ENCODE data around the gene AMTN.
"Not testable (repeated sequence)": the region's sequence is repeated elsewhere in the genome, so short reads cannot be mapped to it uniquely, and the experiment has no call there.

The AMTN gene

GRCh38 chr4:70518269-70518668, at the start of gene AMTN:
AMTN (plus strand) TSS chr4:70518569; CDS start chr4:70518778, 209 bp downstream.
- no peak for DNase-seq

- DNase-seq = no peak
These were observed 46.5 kb upstream of the AMTN start, which contains the start of gene MUC7 for GRCh38 chr4:70471897-70472296. MUC7 (plus strand) TSS chr4:70472197; CDS start chr4:70474022, 1,825 bp downstream.

GRCh38 chr4:70473679-70474078, 44.7 kb upstream of the AMTN start:
- no peak for DNase-seq

GRCh38 chr4:70488748-70489147, 29.6 kb upstream of the AMTN start:
- DNase-seq = no peak

GRCh38 chr4:70496231-70496630, 22.1 kb upstream of the AMTN start:
- no peak for DNase-seq

GRCh38 chr4:70501838-70502237, 16.5 kb upstream of the AMTN start:
- not testable (repeated sequence) for DNase-seq

- DNase-seq = no peak
These were observed 13.6 kb upstream of the AMTN start for GRCh38 chr4:70504733-70505132.

- peak; percentile 54 for DNase-seq
These were observed 13.1 kb upstream of the AMTN start for GRCh38 chr4:70505151-70505748.

GRCh38 chr4:70508801-70509200, 9.6 kb upstream of the AMTN start:
- DNase-seq = no peak

GRCh38 chr4:70511365-70511764, 7.0 kb upstream of the AMTN start:
- DNase-seq = no peak

- DNase-seq = no peak
These were observed 2.8 kb upstream of the AMTN start for GRCh38 chr4:70515367-70516250.

- DNase-seq = no peak
These were observed 347 bp downstream of the AMTN start for GRCh38 chr4:70518716-70519115.

- no peak for DNase-seq
These were observed 4.3 kb downstream of the AMTN start for GRCh38 chr4:70522626-70523025.

GRCh38 chr4:70530997-70531396, 12.6 kb downstream of the AMTN start:
- DNase-seq = no peak

GRCh38 chr4:70531981-70532380, 13.6 kb downstream of the AMTN start:
- DNase-seq = peak; percentile 3

- DNase-seq = no peak
These were observed 14.8 kb downstream of the AMTN start for GRCh38 chr4:70533211-70533610.

- no peak for DNase-seq
These were observed 15.4 kb downstream of the AMTN start for GRCh38 chr4:70533791-70534190.

GRCh38 chr4:70534886-70535285, 16.5 kb downstream of the AMTN start:
- not testable (repeated sequence) for DNase-seq

- no peak for DNase-seq
These were observed 20.5 kb downstream of the AMTN start for GRCh38 chr4:70538869-70539268.

- peak; percentile 12 for DNase-seq
These were observed 26.0 kb downstream of the AMTN start for GRCh38 chr4:70544279-70544868.

- no peak for DNase-seq
These were observed 38.5 kb downstream of the AMTN start for GRCh38 chr4:70556856-70557255.

GRCh38 chr4:70559211-70559830, 41.0 kb downstream of the AMTN start:
- DNase-seq = peak; percentile 47

- DNase-seq = no peak
These were observed 41.6 kb downstream of the AMTN start for GRCh38 chr4:70559924-70560323.
